RKO (cell line): Measurements from ENCODE around the gene RSPRY1.
"Not testable (repeated sequence)": the region's sequence is repeated elsewhere in the genome, so short reads cannot be mapped to it uniquely, and the experiment has no call there.

Source experiments
- DNase-seq: peaks from one replicate; pipeline ENCODE4 v3.0.0-alpha.2; 2016; ENCODE audit warnings: low spot score

The RSPRY1 gene

GRCh38 chr16:57271867-57272495 lies 85.9 kb downstream of the RSPRY1 start:
- DNase-seq, result no peak

GRCh38 chr16:57273359-57273758 lies 87.2 kb downstream of the RSPRY1 start:
- no peak for DNase-seq

GRCh38 chr16:57273826-57274225 lies 87.7 kb downstream of the RSPRY1 start:
- no peak for DNase-seq

GRCh38 chr16:57275946-57276345 lies 89.8 kb downstream of the RSPRY1 start:
- not testable (repeated sequence) for DNase-seq

GRCh38 chr16:57276596-57276995 lies 90.5 kb downstream of the RSPRY1 start:
- DNase-seq, result no peak

GRCh38 chr16:57277586-57277985 lies 91.5 kb downstream of the RSPRY1 start:
- peak; percentile 63 for DNase-seq

- no peak for DNase-seq
Observed at GRCh38 chr16:57278494-57278893, 92.4 kb downstream of the RSPRY1 start.

- DNase-seq, result no peak
Observed at GRCh38 chr16:57279780-57280638, 93.9 kb downstream of the RSPRY1 start.

- DNase-seq, result no peak
Observed at GRCh38 chr16:57281791-57282190, 95.7 kb downstream of the RSPRY1 start.

GRCh38 chr16:57282510-57283213 lies 96.5 kb downstream of the RSPRY1 start:
- no peak for DNase-seq

- no peak for DNase-seq
Observed at GRCh38 chr16:57283214-57283958, 97.3 kb downstream of the RSPRY1 start.

GRCh38 chr16:57283959-57284208 lies 97.8 kb downstream of the RSPRY1 start:
- DNase-seq, result no peak

- DNase-seq, result no peak
Observed at GRCh38 chr16:57284209-57284951, 98.3 kb downstream of the RSPRY1 start, which contains the start of gene PLLP. TSS of gene PLLP (minus strand) at chr16:57284672. CDS start at chr16:57284540, 132 bp downstream.

GRCh38 chr16:57284952-57285363 lies 98.8 kb downstream of the RSPRY1 start:
- DNase-seq, result no peak

GRCh38 chr16:57285379-57285778 lies 99.2 kb downstream of the RSPRY1 start:
- no peak for DNase-seq

- no peak for DNase-seq
Observed at GRCh38 chr16:57289391-57290257, 103.5 kb downstream of the RSPRY1 start.
